A549 (cell line): Measurements from ENCODE around the gene NPB.

Experiments
- CEBPB ChIP-seq, 2 experiments: fragments of >200 bp in 1 of 2; sonication (Bioruptor Twin) in 1 of 2; formaldehyde crosslinking in 1 of 2; IDR thresholded peaks; 2 replicates each; pipeline ENCODE4 v1.6.1; 2012 to 2016
- CTCF ChIP-seq: fragments of >200 bp; sonication (Bioruptor Twin); formaldehyde crosslinking; IDR thresholded peaks from 3 replicates; pipeline ENCODE4 v1.5.1; 2016
- GATA3 ChIP-seq: IDR thresholded peaks from 2 replicates; pipeline ENCODE4 v1.6.1; 2012; ENCODE audit warnings: borderline replicate concordance
- KDM1A ChIP-seq: fragments of 200-600 bp; sonication (generic); IDR thresholded peaks from 2 replicates; pipeline ENCODE4 v1.6.1; 2016; ENCODE audit warnings: low read depth, mild to moderate bottlenecking
- POLR2A ChIP-seq: IDR thresholded peaks from 2 replicates; pipeline ENCODE4 v1.6.1; 2012; ENCODE audit warnings: mild to moderate bottlenecking, low read length
- RCOR1 ChIP-seq: fragments of 150-350 bp; IDR thresholded peaks from 2 replicates; pipeline ENCODE4 v1.6.1; 2014; ENCODE audit warnings: antibody characterized with exemption, low read length, low read depth

- TF ChIP-seq POLR2A, result peak; percentile 18; the same call in 1 of the 2 replicates
- TF ChIP-seq KDM1A, result no peak
- TF ChIP-seq CTCF, result no peak
- peak; percentile 20 to 81; a peak in 2 of 4 replicates for TF ChIP-seq CEBPB (IDR thresholded peaks at IDR 0.05)
- no peak for TF ChIP-seq RCOR1
- no peak for TF ChIP-seq GATA3
Measured at GRCh38 chr17:81923302-81924260, 21.5 kb downstream of the NPB start.
